DND-41 (cell line): ENCODE data around the gene CS.
A peak's percentile ranks its signal among the peaks of the same experiment; 100 is the strongest.

Source experiments
- ATAC-seq: fragments of 200-7000 bp; cut with Tn5 transposase; 3 replicates; pipeline ENCODE4 v1.9.1; 2021; ENCODE audit warnings: low read depth; ENCODE audit not compliant: insufficient read depth
- DNase-seq: peaks from one replicate; pipeline ENCODE4 v3.0.0-alpha.2; 2020
- H2AFZ ChIP-seq: 2 replicates; pipeline ENCODE4 v1.6.0; 2012; ENCODE audit warnings: low read depth, low read length
- H3K27ac ChIP-seq: 2 replicates; pipeline ENCODE4 v1.5.1; 2012; ENCODE audit warnings: low read length, inconsistent platforms
- H3K27me3 ChIP-seq: fragments of 200-600 bp; sonication (generic); 2 replicates; pipeline ENCODE4 v1.6.0; 2012; ENCODE audit warnings: low read length, mild to moderate bottlenecking, inconsistent platforms; ENCODE audit not compliant: insufficient read depth, poor library complexity
- H3K36me3 ChIP-seq: 2 replicates; pipeline ENCODE4 v1.5.1; 2012; ENCODE audit warnings: low read length, inconsistent platforms; ENCODE audit not compliant: insufficient read depth
- H3K4me1 ChIP-seq: 2 replicates; pipeline ENCODE4 v1.5.1; 2012; ENCODE audit warnings: mild to moderate bottlenecking, low read length; ENCODE audit not compliant: insufficient read depth
- H3K4me2 ChIP-seq: 2 replicates; pipeline ENCODE4 v1.6.0; 2012; ENCODE audit warnings: mild to moderate bottlenecking, moderate library complexity, low read length, inconsistent platforms; ENCODE audit not compliant: insufficient read depth
- H3K4me3 ChIP-seq, 2 experiments: fragments of 200-600 bp in 1 of 2; shearing (Covaris generic) in 1 of 2; 2 replicates each; pipeline ENCODE4 v1.5.1; 2012 to 2016; ENCODE audit warnings: inconsistent platforms in 2 of 2, low read length in 2 of 2, mild to moderate bottlenecking in 2 of 2, low read depth in 1 of 2, moderate library complexity in 1 of 2
- H3K79me2 ChIP-seq: 2 replicates; pipeline ENCODE4 v1.6.0; 2012; ENCODE audit warnings: low read length, inconsistent platforms; ENCODE audit not compliant: insufficient read depth
- H3K9ac ChIP-seq: 2 replicates; pipeline ENCODE4 v1.6.0; 2012; ENCODE audit warnings: low read depth, mild to moderate bottlenecking, inconsistent platforms, low read length, moderate library complexity
- H3K9me3 ChIP-seq: 2 replicates; pipeline ENCODE4 v1.5.1; 2012; ENCODE audit warnings: low read length, moderate library complexity, mild to moderate bottlenecking, inconsistent platforms; ENCODE audit not compliant: insufficient read depth, severe bottlenecking
- H4K20me1 ChIP-seq: 2 replicates; pipeline ENCODE4 v1.6.0; 2012; ENCODE audit warnings: low read length; ENCODE audit not compliant: insufficient read depth
- CTCF ChIP-seq: IDR thresholded peaks from 2 replicates; pipeline ENCODE4 v1.5.1; 2012; ENCODE audit warnings: borderline replicate concordance, low read length, moderate library complexity, mild to moderate bottlenecking; ENCODE audit not compliant: poor library complexity, severe bottlenecking; ENCODE audit errors: extremely low read depth
- EZH2 ChIP-seq: IDR thresholded peaks from 3 replicates; pipeline ENCODE4 v1.6.1; 2012; ENCODE audit warnings: borderline replicate concordance, low read depth, mild to moderate bottlenecking, moderate library complexity, low read length, inconsistent platforms; ENCODE audit not compliant: severe bottlenecking

CS gene

GRCh38 chr12:56253091-56253490 is 47.0 kb downstream of the CS start:
- Histone ChIP-seq H3K4me3 (no peak overlapping the region), H3K4me1 (peaks cover 22% of the 10 kb centered on the region), H3K9me3 (no peaks in the 10 kb centered on the region), H3K79me2 (peaks cover 27% of the 10 kb centered on the region), H3K27me3 (no peaks in the 10 kb centered on the region), H3K9ac (no peak overlapping the region), H4K20me1 (peaks cover 13% of the 10 kb centered on the region; the same call in 1 of the 2 replicates), H3K4me2 (no peak overlapping the region), H3K36me3 (peaks cover 86% of the 10 kb centered on the region), H3K27ac (no peak overlapping the region), H2AFZ (no peak overlapping the region)
- ATAC-seq (no peak), DNase-seq (no peak)
- TF ChIP-seq CTCF = no peak
- TF ChIP-seq EZH2 = no peak

GRCh38 chr12:56252649-56253048 is 47.5 kb downstream of the CS start:
- Histone ChIP-seq H3K36me3 (peaks cover 86% of the 10 kb centered on the region), H4K20me1 (peaks cover 13% of the 10 kb centered on the region; the same call in 1 of the 2 replicates)
- ATAC-seq = no peak

DNA sequence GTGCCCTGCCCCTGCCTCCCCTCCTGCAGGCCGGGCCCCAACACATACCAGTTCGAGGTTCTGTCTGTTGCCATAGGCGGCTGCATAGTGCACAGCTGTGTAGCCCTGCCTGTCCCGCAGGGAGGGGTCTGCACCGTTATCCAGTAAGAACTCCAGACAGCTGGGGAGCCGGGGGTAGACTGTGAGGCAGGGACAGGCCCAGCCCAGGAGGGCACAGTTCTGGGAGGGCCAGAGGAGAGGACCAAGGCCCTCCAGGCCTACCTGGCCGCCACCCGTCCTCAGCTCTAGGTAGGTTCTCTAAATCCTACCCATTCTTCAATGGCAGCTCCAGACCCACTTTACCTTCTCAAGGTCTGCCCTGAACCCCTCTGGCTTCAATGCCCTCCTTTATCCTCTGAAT is 51.4 kb downstream of the CS start:
- H3K9ac ChIP-seq = no peak overlapping the region
- ATAC-seq = peak; percentile 33; the same call in 1 of the 3 replicates
- H3K36me3 ChIP-seq = peaks cover 83% of the 10 kb centered on the region

More at GRCh38 chr12:56252649-56253048, 47.5 kb downstream of the CS start:
- H3K4me1 ChIP-seq = peaks cover 22% of the 10 kb centered on the region
- no peaks in the 10 kb centered on the region for H3K9me3 ChIP-seq
- no peak overlapping the region for H3K27ac ChIP-seq
- H3K9ac ChIP-seq = no peak overlapping the region
- no peaks in the 10 kb centered on the region for H3K27me3 ChIP-seq
- no peak for DNase-seq
- peaks cover 24% of the 10 kb centered on the region for H3K79me2 ChIP-seq
- H3K4me3 ChIP-seq = no peak overlapping the region
- no peak overlapping the region for H3K4me2 ChIP-seq
- no peak for TF ChIP-seq EZH2
- TF ChIP-seq CTCF = no peak
- no peak overlapping the region for H2AFZ ChIP-seq

More for the DNA sequence above, 51.4 kb downstream of the CS start:
- no peak overlapping the region for H3K4me2 ChIP-seq
- H3K27ac ChIP-seq = no peak overlapping the region
- H2AFZ ChIP-seq = no peak overlapping the region
- H3K4me3 ChIP-seq = no peak overlapping the region
- no peaks in the 10 kb centered on the region for H3K9me3 ChIP-seq
- H4K20me1 ChIP-seq = 0 out of 2 replicates have a peak, but pooled peaks cover 3% of the 10 kb centered on the region
- 0 out of 2 replicates have a peak, but pooled peaks cover 2% of the 10 kb centered on the region for H3K79me2 ChIP-seq
- no peaks in the 10 kb centered on the region for H3K27me3 ChIP-seq
- TF ChIP-seq CTCF (no peak), EZH2 (no peak)
- no peak for DNase-seq
- no peaks in the 10 kb centered on the region for H3K4me1 ChIP-seq
